DOHH2 (cell line): ENCODE results near the gene TRPM3.

Source experiments
- CTCF ChIP-seq: fragments of 200-600 bp; sonication (generic); IDR thresholded peaks from one replicate; pipeline ENCODE4 v1.5.1; 2014; ENCODE audit warnings: antibody characterized with exemption, mild to moderate bottlenecking, low read depth, low read length; ENCODE audit not compliant: poor library complexity, severe bottlenecking
- EZH2phosphoT487 ChIP-seq: fragments of 200-600 bp; sonication (generic); IDR thresholded peaks from 2 replicates; pipeline ENCODE4 v1.6.1; 2017; ENCODE audit warnings: borderline replicate concordance, mild to moderate bottlenecking, antibody characterized with exemption, low read length, moderate library complexity, mixed read lengths

GRCh38 chr9:70566066-70566465, 555.4 kb downstream of the TRPM3 start:
- TF ChIP-seq EZH2phosphoT487 (no peak), CTCF (no peak)
